Measurements from ENCODE around the gene FASTK.

FASTK gene

GRCh38 chr7:151062111-151062398 lies 18.6 kb downstream of the FASTK start:
- no peak overlapping the region for H3K9ac ChIP-seq (ENCODE audit: low read length)
- no peaks in the 10 kb centered on the region for H3K27me3 ChIP-seq (ENCODE audit: control insufficient read depth, insufficient read depth, low read length)
- peaks cover 47% of the 10 kb centered on the region for H3K4me1 ChIP-seq (ENCODE audit: control insufficient read depth, insufficient read depth, low read length)
- H3K36me3 ChIP-seq (ENCODE audit: control insufficient read depth, insufficient read depth, low read length) = peaks cover 13% of the 10 kb centered on the region
- no peaks in the 10 kb centered on the region for H3K9me3 ChIP-seq (ENCODE audit: control insufficient read depth, low read length)
- H3K4me3 ChIP-seq (ENCODE audit: low read length) = no peak overlapping the region

- H3K27me3 ChIP-seq (ENCODE audit: control insufficient read depth, insufficient read depth, low read length) = no peaks in the 10 kb centered on the region
- no peak overlapping the region for H3K9ac ChIP-seq (ENCODE audit: low read length)
- H3K36me3 ChIP-seq (ENCODE audit: control insufficient read depth, insufficient read depth, low read length) = peaks cover 13% of the 10 kb centered on the region
- H3K4me1 ChIP-seq (ENCODE audit: control insufficient read depth, insufficient read depth, low read length) = peaks cover 53% of the 10 kb centered on the region
- no peaks in the 10 kb centered on the region for H3K9me3 ChIP-seq (ENCODE audit: control insufficient read depth, low read length)
- no peak overlapping the region for H3K4me3 ChIP-seq (ENCODE audit: low read length)
Measured at GRCh38 chr7:151061213-151062110, 19.1 kb downstream of the FASTK start.

DNA sequence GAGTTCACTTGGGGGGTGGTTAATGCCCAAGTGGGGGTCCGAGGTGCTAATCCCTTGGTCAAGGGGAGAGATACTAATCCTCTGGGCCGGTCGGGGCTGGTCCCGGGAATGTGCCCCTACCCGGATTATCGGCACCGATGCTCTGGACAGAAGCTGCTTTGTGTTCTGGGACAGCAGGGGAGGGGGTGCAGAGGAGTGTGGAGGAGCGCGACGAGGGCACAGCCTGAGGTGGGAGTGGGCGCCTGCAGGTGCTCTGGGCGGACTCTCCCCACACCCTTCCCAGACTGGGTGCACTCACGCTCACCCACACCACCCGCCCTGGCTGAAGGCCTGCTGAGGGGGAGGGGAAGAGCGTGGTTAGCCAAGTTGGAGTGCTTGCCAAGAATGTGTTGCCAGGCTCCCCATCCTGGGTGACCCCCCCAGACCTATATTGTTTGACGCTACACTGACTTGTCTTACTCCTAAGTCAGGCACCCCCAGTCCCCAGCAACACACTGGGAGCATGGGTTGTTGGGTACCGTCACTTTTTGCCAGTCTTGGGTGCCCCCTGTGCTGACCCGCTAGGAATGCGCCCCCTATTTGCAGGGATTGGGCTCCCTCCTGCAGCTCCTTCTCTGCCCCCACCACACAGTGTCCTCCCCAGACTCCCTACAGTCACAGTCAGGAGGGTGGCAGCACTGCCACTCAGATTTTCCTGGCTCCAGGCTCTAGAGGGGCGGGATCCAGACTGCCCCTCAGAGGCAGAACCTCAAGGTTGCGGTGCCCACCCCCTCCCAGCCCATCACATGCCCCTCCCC lies 20.0 kb downstream of the FASTK start:
- Histone ChIP-seq H3K9ac (ENCODE audit: low read length) (peak overlapping the region; percentile 65), H3K4me1 (ENCODE audit: control insufficient read depth, insufficient read depth, low read length) (peaks cover 55% of the 10 kb centered on the region)

GRCh38 chr7:151060113-151060415 lies 20.5 kb downstream of the FASTK start:
- H3K9me3 ChIP-seq (ENCODE audit: control insufficient read depth, low read length) = no peaks in the 10 kb centered on the region
- peak overlapping the region; percentile 47 for H3K4me3 ChIP-seq (ENCODE audit: low read length)
- H3K36me3 ChIP-seq (ENCODE audit: control insufficient read depth, insufficient read depth, low read length) = peaks cover 6% of the 10 kb centered on the region
- H3K9ac ChIP-seq (ENCODE audit: low read length) = peak overlapping the region; percentile 65
- H3K4me1 ChIP-seq (ENCODE audit: control insufficient read depth, insufficient read depth, low read length) = peaks cover 55% of the 10 kb centered on the region
- H3K27me3 ChIP-seq (ENCODE audit: control insufficient read depth, insufficient read depth, low read length) = no peaks in the 10 kb centered on the region

More for the DNA sequence above, 20.0 kb downstream of the FASTK start:
- H3K36me3 ChIP-seq (ENCODE audit: control insufficient read depth, insufficient read depth, low read length) = peaks cover 11% of the 10 kb centered on the region
- H3K9me3 ChIP-seq (ENCODE audit: control insufficient read depth, low read length) = no peaks in the 10 kb centered on the region
- H3K4me3 ChIP-seq (ENCODE audit: low read length) = peak overlapping the region; percentile 47
- H3K27me3 ChIP-seq (ENCODE audit: control insufficient read depth, insufficient read depth, low read length) = no peaks in the 10 kb centered on the region

DNA sequence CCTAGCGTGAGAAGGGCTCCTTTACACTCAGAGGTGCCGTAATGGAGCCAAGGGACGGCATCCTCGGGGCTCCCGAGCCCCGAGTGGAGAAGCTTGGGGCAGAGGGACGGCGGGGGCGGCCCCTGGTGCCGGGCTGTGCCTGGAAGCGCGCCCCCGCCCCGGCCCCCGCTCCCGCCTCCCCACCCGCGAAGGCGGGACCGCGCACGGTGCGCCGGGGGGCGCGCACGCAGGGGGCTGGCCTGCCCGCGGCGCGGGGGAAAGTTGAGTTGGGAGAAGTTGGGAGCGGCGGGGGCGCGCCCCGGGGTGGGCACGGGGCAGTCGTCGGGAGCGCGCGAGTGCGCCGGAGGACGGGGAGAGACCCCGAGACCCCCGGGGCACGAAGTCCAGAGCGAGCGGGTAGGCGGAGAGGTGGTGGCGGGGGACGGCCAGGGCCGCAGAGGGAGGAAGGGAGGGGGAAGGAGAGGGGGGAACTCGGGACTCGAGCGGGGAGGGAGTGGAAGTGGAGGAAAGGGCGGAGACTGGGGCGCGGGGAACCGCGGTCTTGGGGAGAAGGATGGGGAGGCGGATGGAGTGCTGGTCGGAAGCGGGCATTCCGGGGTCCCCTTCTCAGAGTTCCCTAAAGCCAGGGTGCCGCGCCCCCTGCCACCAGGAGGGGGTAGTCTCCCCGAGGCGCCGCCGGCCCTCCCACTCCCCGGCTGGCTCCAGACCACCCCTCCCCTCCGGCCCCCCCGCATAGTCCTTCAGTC lies 21.1 kb downstream of the FASTK start, which contains the start of gene SLC4A2:
Gene SLC4A2 (plus strand): TSS at position 223 of the 746 bp plus-strand sequence. CDS start 2,399 bp downstream, outside the sequence.
- Histone ChIP-seq H3K27me3 (ENCODE audit: control insufficient read depth, insufficient read depth, low read length) (no peaks in the 10 kb centered on the region), H3K9ac (ENCODE audit: low read length) (peak within 1 kb of the TSS; percentile 65), H3K9me3 (ENCODE audit: control insufficient read depth, low read length) (no peaks in the 10 kb centered on the region), H3K36me3 (ENCODE audit: control insufficient read depth, insufficient read depth, low read length) (peaks cover under 1% of the 10 kb centered on the region), H3K4me3 (ENCODE audit: low read length) (peak within 1 kb of the TSS; percentile 47), H3K4me1 (ENCODE audit: control insufficient read depth, insufficient read depth, low read length) (peaks cover 55% of the 10 kb centered on the region)

DNA sequence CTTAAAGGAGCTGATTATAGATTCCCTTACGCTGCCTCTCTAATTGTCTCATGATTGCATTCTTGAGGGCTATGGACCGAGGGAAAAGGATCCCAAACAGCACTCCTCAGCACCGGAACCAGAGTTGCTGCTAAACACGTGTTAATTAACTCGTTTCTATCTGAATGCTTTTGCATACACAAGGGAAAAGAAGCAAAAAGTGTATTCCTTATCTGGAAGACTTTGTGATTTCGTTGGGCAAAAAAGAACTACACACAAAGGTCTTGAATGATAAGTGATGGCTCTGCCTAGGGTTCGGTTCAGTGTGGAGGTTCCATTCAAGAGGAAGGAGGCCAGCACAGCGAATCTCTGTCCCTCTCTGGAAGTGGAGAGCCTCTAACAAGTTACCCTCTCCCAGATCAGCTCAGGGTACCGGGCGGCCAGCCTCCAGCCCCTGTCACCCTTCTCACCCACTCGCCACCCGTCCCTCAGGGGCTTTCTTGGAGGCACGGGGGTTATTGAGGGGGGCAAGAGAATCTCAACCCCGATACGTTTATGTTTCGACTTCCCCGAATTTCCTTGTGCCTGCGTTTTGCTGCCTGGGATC lies 21.7 kb downstream of the FASTK start:
- Histone ChIP-seq H3K4me3 (ENCODE audit: low read length) (peak overlapping the region; percentile 20), H3K36me3 (ENCODE audit: control insufficient read depth, insufficient read depth, low read length) (no peaks in the 10 kb centered on the region), H3K9ac (ENCODE audit: low read length) (peak overlapping the region; percentile 60), H3K4me1 (ENCODE audit: control insufficient read depth, insufficient read depth, low read length) (peaks cover 55% of the 10 kb centered on the region), H3K9me3 (ENCODE audit: control insufficient read depth, low read length) (no peaks in the 10 kb centered on the region), H3K27me3 (ENCODE audit: control insufficient read depth, insufficient read depth, low read length) (no peaks in the 10 kb centered on the region)

DNA sequence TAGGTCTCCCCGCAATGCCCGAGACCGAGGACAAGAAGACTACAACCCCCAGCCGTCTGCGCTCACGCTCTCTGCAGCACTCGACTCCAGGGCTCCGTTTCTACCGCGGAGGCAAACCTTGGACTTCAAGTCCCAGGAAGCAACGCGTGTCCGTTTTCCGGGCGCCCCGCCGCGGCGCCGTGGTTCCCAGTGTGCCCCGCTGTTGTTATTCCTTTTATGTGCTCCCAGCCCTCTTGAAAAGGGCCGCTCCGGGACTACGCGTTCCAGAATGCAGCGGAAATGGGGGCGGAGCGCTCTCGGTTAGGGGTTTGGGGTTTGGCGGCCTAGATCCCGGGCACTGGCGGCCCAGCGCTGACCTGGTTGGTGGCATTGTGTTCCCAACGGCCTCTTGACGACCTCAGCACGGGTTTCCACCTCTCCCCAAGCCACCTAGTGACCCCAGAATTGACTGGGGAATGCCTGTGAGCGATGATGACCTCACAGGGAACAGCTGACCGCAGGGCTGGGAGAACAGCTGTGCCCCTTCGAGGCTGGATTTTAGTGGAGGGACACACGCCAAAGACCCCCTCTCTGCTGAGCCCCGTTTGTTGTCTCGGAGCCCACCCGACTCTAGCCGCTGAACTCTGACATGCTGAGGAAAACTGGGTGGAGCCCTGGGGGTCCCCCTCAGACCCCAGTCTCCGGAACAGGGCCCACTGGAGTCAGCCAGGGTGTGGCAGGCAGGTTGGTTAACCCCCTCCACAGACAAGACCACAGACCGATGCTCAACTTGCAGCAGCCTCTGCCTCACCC lies 22.4 kb downstream of the FASTK start:
- peak overlapping the region; percentile 94 for H3K4me3 ChIP-seq (ENCODE audit: low read length)
- no peaks in the 10 kb centered on the region for H3K27me3 ChIP-seq (ENCODE audit: control insufficient read depth, insufficient read depth, low read length)
- H3K9ac ChIP-seq (ENCODE audit: low read length) = peak overlapping the region; percentile 60
- H3K4me1 ChIP-seq (ENCODE audit: control insufficient read depth, insufficient read depth, low read length) = peaks cover 51% of the 10 kb centered on the region
- H3K36me3 ChIP-seq (ENCODE audit: control insufficient read depth, insufficient read depth, low read length) = no peaks in the 10 kb centered on the region
- H3K9me3 ChIP-seq (ENCODE audit: control insufficient read depth, low read length) = no peaks in the 10 kb centered on the region

DNA sequence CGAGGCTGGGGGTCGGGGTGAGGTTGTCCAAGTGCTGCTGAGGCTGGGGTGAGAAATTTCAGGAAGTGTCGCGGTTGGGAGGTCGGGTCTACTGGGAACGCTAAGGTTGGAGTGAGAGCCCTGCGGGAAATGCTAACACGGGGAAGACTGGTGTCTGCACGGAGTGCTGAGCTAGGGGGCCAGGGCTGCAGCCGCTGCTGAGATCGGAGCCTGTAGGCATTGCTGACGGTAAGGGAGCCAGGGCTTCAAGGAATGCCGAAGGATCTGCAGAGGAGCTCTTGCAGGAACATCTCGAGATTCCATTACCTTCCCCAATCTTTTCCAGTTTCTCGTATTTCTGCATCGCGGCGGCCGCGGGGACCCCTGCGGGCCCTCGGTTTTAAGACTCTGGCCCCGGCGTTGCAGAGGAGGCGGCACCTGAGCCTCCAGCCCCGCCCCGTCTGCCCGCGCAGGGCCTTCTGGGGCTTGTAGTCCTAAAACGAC lies 23.1 kb downstream of the FASTK start, which contains the start of gene CDK5:
Gene CDK5 (minus strand): TSS at position 392 of the 483 bp plus-strand sequence. CDS start 49 bp downstream, at position 343.
- no peaks in the 10 kb centered on the region for H3K27me3 ChIP-seq (ENCODE audit: control insufficient read depth, insufficient read depth, low read length)
- H3K36me3 ChIP-seq (ENCODE audit: control insufficient read depth, insufficient read depth, low read length) = no peaks in the 10 kb centered on the region
- H3K4me1 ChIP-seq (ENCODE audit: control insufficient read depth, insufficient read depth, low read length) = peaks cover 47% of the 10 kb centered on the region
- H3K4me3 ChIP-seq (ENCODE audit: low read length) = peak within 1 kb of the TSS; percentile 94
- no peaks in the 10 kb centered on the region for H3K9me3 ChIP-seq (ENCODE audit: control insufficient read depth, low read length)
- peak within 1 kb of the TSS; percentile 67 for H3K9ac ChIP-seq (ENCODE audit: low read length)

GRCh38 chr7:151056666-151057505 lies 23.7 kb downstream of the FASTK start:
- Histone ChIP-seq H3K27me3 (ENCODE audit: control insufficient read depth, insufficient read depth, low read length) (no peaks in the 10 kb centered on the region), H3K4me1 (ENCODE audit: control insufficient read depth, insufficient read depth, low read length) (peaks cover 41% of the 10 kb centered on the region), H3K36me3 (ENCODE audit: control insufficient read depth, insufficient read depth, low read length) (no peaks in the 10 kb centered on the region), H3K9ac (ENCODE audit: low read length) (peak overlapping the region; percentile 67), H3K4me3 (ENCODE audit: low read length) (peak overlapping the region; percentile 94), H3K9me3 (ENCODE audit: control insufficient read depth, low read length) (no peaks in the 10 kb centered on the region)

DNA sequence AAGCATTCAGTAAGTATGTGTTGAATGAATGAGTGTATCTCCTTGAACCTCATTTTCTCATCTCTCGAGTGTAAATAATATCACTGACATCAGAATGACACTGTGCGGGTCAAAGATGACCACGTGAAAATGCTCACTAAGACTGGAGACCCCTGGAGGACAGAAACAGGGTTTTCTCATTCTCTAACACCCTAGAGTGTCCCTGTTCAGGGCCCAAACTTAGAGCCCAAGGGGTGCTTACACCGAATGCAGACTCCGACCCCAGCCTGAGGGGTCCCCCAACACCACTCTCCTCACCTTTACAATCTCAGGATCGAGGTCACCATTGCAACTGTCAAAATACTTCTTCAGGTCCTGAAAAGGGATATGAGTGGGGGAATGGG lies 24.3 kb downstream of the FASTK start:
- no peaks in the 10 kb centered on the region for H3K36me3 ChIP-seq (ENCODE audit: control insufficient read depth, insufficient read depth, low read length)
- no peak overlapping the region for H3K4me3 ChIP-seq (ENCODE audit: low read length)
- no peak overlapping the region for H3K9ac ChIP-seq (ENCODE audit: low read length)
- H3K9me3 ChIP-seq (ENCODE audit: control insufficient read depth, low read length) = no peaks in the 10 kb centered on the region
- peaks cover 34% of the 10 kb centered on the region for H3K4me1 ChIP-seq (ENCODE audit: control insufficient read depth, insufficient read depth, low read length)
- H3K27me3 ChIP-seq (ENCODE audit: control insufficient read depth, insufficient read depth, low read length) = no peaks in the 10 kb centered on the region
